Stimulated activated naive CD8-positive, alpha-beta T cell treated with anti-CD3 and anti-CD28 coated beads, Interleukin-15, amount 100 ng/mL, for 72 hours (primary cell): Measurements from ENCODE around the gene MBNL1.
A peak's percentile ranks its signal among the peaks of the same experiment; 100 is the strongest.

Experiments used
- ATAC-seq: fragments of 150-1000 bp; cut with Tn5 transposase; 2 replicates; pipeline ENCODE4 v1.10.0; 2021; ENCODE audit warnings: mild to moderate bottlenecking, moderate library complexity
- DNase-seq, 2 donors: peaks; one replicate each; pipeline ENCODE4 v3.0.0; 2021 to 2022
- H3K27ac Mint-ChIP-seq, 2 donors: one replicate each; pipeline ENCODE4 v1.8.0; 2022; ENCODE audit warnings: mild to moderate bottlenecking in 2 of 2, mixed read lengths in 2 of 2, moderate library complexity in 2 of 2
- H3K27me3 Mint-ChIP-seq: one replicate; pipeline ENCODE4 v1.8.0; 2022; ENCODE audit warnings: mixed read lengths
- H3K4me1 Mint-ChIP-seq: one replicate; pipeline ENCODE4 v1.8.0; 2022; ENCODE audit warnings: mild to moderate bottlenecking, mixed read lengths
- H3K4me3 Mint-ChIP-seq, 2 donors: one replicate each; pipeline ENCODE4 v1.8.0; 2022; ENCODE audit warnings: mild to moderate bottlenecking in 2 of 2, mixed read lengths in 2 of 2, moderate library complexity in 1 of 2
- H3K9me3 Mint-ChIP-seq, 2 donors: one replicate each; pipeline ENCODE4 v1.8.0; 2022; ENCODE audit warnings: mixed read lengths in 2 of 2

MBNL1 gene, protein sequence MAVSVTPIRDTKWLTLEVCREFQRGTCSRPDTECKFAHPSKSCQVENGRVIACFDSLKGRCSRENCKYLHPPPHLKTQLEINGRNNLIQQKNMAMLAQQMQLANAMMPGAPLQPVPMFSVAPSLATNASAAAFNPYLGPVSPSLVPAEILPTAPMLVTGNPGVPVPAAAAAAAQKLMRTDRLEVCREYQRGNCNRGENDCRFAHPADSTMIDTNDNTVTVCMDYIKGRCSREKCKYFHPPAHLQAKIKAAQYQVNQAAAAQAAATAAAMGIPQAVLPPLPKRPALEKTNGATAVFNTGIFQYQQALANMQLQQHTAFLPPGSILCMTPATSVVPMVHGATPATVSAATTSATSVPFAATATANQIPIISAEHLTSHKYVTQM

DNA sequence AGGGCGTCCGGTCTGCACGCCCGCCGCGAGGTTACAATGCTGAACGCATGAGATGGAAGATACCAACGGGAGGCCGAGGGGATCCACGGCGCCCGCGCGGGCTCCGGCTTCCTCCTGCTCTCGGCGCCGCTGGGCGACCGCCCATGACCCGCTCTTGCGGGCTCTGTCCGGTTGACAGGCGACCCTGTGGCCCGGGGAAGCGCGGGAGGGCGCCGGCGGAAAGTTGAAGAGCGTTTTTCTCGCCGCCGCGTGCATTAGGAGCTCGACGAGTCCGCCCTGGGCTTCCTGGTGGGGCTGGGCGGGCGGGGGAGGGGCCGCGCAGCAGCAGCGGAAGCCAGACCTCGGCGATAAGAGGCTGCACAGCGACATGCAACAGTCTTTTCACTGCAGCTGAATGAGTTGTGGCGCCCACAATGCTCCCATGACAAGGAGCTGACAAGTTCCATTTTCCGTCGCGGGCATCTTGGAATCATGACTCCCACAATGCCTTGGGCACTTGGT lies at the start of gene MBNL1:
Gene MBNL1, plus strand, starts transcription at position 375 of the 501 bp plus-strand sequence. CDS start 31,265 bp downstream, outside the sequence.
- peak; percentile 81 for ATAC-seq
- peak; percentile 86 to 92 for DNase-seq

DNA sequence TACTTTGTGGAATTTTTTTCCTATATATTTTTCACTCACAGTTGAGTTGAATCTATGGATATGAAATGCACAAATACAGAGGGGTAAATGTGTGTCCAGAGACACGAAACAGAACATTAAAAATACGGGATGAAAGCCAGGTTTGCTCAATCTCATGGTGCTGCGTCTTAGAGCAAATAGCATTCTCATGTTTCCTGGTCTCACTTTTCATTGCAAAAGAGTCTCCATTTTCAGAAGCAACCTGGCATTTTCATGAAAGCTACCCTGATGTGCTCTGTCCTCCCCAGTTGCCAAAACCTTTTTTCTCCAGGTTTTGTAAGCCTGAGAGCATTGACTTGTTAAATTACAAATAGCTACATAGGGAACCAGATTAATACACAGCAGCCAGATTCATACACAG lies 49.5 kb upstream of the MBNL1 start:
- Mint-ChIP-seq H3K27me3 (no peaks in the 10 kb centered on the region), H3K9me3 (no peaks in the 10 kb centered on the region), H3K27ac (peak overlapping the region in 1 of 2 donors; percentile 78), H3K4me3 (peak overlapping the region; percentile 14 to 82), H3K4me1 (peaks cover 68% of the 10 kb centered on the region)
- DNase-seq (no peak), ATAC-seq (no peak)

More for the DNA sequence above, at the start of gene MBNL1:
- Mint-ChIP-seq H3K4me3 (peak within 1 kb of the TSS; percentile 84 to 92), H3K4me1 (peaks cover 39% of the 10 kb centered on the region), H3K27ac (peak within 1 kb of the TSS; percentile 98 to 99), H3K27me3 (no peaks in the 10 kb centered on the region), H3K9me3 (peaks cover 0 to 7% of the 10 kb centered on the region in 2 donors)

DNA sequence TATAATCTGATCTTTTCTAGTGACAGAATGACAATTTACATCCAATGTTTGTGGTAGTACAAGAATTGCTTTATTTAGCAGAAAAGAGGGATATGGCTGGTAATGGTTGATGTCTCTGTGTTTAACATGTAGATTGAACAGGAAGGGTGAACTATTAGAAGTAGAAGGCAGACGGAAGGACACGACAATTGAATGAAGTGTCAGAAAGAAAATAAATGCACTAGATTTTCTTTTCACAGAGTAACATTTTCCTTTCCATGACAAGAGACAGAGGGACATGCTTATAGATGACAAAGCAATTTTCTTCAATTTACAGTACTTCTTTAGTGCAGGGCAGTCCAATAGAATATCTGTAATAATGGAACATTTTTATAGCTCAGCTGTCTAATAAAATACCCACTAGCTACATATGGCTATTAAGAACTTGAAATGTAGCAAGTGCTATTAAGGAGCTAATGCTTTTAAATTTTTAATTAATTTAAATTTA lies 48.9 kb upstream of the MBNL1 start:
- Mint-ChIP-seq H3K4me3 (peak overlapping the region; percentile 45 to 82), H3K27me3 (no peaks in the 10 kb centered on the region), H3K9me3 (no peaks in the 10 kb centered on the region), H3K4me1 (peaks cover 65% of the 10 kb centered on the region), H3K27ac (peak overlapping the region in 1 of 2 donors; percentile 2)
- ATAC-seq = no peak
- DNase-seq = no peak

GRCh38 chr3:152222327-152222726 lies 46.4 kb upstream of the MBNL1 start:
- H3K9me3 Mint-ChIP-seq = no peaks in the 10 kb centered on the region
- H3K4me3 Mint-ChIP-seq = peak overlapping the region; percentile 51 to 82
- H3K4me1 Mint-ChIP-seq = peaks cover 78% of the 10 kb centered on the region
- H3K27ac Mint-ChIP-seq = peak overlapping the region; percentile 74 to 92
- DNase-seq (no peak), ATAC-seq (peak; percentile 78)
- H3K27me3 Mint-ChIP-seq = no peaks in the 10 kb centered on the region

GRCh38 chr3:152225201-152225600 lies 43.5 kb upstream of the MBNL1 start:
- Mint-ChIP-seq H3K27ac (peak overlapping the region in 1 of 2 donors; percentile 3), H3K4me3 (peak overlapping the region; percentile 21 to 51), H3K27me3 (no peaks in the 10 kb centered on the region), H3K9me3 (no peaks in the 10 kb centered on the region), H3K4me1 (peaks cover 75% of the 10 kb centered on the region)
- no peak for DNase-seq
- no peak for ATAC-seq

DNA sequence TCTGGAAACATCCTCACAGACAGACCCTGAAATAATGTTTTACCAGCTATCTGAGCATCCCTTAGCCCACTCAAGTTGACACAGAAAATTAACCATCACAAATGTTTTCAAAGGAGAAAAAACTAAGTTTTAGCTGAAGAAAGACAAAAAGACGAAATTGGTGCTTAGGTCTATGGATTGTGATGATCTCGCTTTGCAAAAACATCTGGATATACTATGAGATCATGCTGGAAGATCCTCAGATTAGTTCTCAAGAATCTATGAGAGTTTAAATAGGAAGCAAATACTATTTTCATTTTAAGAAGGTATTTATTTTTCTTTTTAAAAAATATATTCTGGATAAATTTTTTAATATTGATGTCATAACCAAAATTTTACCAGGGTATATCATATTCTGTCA lies 42.6 kb upstream of the MBNL1 start:
- DNase-seq (no peak), ATAC-seq (no peak)
- peaks cover 78% of the 10 kb centered on the region for H3K4me1 Mint-ChIP-seq
- H3K27me3 Mint-ChIP-seq = no peaks in the 10 kb centered on the region
- no peak overlapping the region for H3K27ac Mint-ChIP-seq
- no peaks in the 10 kb centered on the region for H3K9me3 Mint-ChIP-seq
- H3K4me3 Mint-ChIP-seq = no peak overlapping the region

DNA sequence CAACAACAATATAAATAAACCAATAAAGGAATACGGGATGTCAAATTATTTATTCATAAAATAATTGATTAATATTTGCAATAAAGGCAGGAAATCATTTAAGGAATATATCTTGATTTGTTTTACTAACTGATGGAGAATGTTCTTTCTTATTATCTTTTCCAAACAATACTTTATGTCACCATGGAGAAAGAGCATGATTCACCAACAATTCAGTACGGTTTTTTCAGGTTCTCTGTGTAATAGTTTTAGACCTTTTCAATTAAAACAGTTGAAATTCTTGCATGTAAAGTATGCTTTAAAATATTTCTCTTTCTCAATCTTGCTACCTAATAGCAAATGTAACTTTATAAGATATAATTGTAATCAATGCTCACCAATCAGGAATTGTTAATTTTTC lies 41.7 kb upstream of the MBNL1 start:
- ATAC-seq = no peak
- DNase-seq = no peak
- no peaks in the 10 kb centered on the region for H3K9me3 Mint-ChIP-seq
- no peak overlapping the region for H3K4me3 Mint-ChIP-seq
- H3K27ac Mint-ChIP-seq = no peak overlapping the region
- peaks cover 78% of the 10 kb centered on the region for H3K4me1 Mint-ChIP-seq
- no peaks in the 10 kb centered on the region for H3K27me3 Mint-ChIP-seq

DNA sequence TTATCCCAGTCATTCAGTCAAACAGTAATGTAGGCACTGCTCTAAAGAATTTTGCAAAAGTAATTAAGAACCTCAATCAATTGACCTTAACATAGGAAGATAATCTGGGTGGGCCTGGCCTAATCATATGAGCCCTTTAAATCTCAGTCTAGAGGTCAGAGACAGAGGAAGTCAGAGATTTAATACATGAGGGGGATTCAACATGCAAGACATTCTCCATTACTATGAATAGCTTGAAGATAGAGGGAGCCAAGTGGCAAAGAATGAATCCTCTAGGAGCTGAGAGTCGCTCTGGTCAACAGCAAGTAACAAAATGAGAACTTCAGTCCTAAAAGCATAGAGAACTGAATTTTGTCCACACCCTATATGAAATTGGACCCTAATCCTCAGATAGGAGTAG lies 39.0 kb upstream of the MBNL1 start:
- no peak for ATAC-seq
- Mint-ChIP-seq H3K9me3 (no peaks in the 10 kb centered on the region), H3K4me3 (no peak overlapping the region), H3K4me1 (peaks cover 78% of the 10 kb centered on the region), H3K27me3 (no peaks in the 10 kb centered on the region), H3K27ac (no peak overlapping the region)
- DNase-seq = no peak

GRCh38 chr3:152230370-152230769 lies 38.4 kb upstream of the MBNL1 start:
- DNase-seq (no peak), ATAC-seq (no peak)
- Mint-ChIP-seq H3K9me3 (no peaks in the 10 kb centered on the region), H3K27ac (no peak overlapping the region), H3K4me3 (peak overlapping the region; percentile 37 to 58), H3K27me3 (no peaks in the 10 kb centered on the region), H3K4me1 (peaks cover 79% of the 10 kb centered on the region)

GRCh38 chr3:152232001-152232400 lies 36.7 kb upstream of the MBNL1 start:
- Mint-ChIP-seq H3K4me3 (peak overlapping the region in 1 of 2 donors; percentile 36), H3K4me1 (peaks cover 83% of the 10 kb centered on the region), H3K9me3 (no peaks in the 10 kb centered on the region), H3K27ac (peak overlapping the region; percentile 5 to 75), H3K27me3 (no peaks in the 10 kb centered on the region)
- no peak for DNase-seq
- ATAC-seq = no peak

- H3K4me1 Mint-ChIP-seq = peaks cover 90% of the 10 kb centered on the region
Observed at GRCh38 chr3:152232679-152233078, 36.0 kb upstream of the MBNL1 start.

DNA sequence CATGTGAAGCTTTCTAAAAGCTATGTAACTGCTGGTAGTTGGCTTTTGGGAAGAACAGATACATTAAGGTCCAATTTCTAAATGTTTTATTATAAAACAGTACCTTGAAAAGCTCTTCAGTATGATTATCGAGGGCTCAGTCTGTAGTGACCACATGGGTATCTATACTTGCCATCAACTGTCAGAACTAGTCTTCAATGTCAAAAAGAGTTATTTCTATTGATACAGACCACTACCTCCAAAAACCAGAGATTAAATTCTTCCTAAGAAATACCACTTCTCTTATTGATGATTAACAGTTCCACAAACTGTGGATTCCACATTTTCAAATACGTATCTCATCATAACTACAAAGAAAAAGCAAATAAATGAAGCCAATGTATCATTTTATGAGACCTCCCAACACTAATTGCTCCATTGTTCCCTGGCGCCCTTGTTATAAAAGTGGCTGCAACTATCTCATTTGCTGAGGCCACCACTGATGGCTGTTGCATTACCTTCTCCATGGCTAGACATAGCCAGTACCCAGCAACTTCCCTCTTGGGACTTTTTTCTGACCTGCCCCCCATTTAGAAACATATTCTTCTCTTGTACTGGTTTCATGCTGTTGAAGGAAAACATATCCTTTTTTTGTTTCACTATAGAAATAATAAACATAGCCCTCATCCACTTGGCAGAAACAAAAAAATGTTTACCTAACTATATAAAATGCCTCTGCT lies 33.9 kb upstream of the MBNL1 start:
- Mint-ChIP-seq H3K9me3 (peaks cover 0 to 6% of the 10 kb centered on the region in 2 donors), H3K27ac (peak overlapping the region; percentile 77 to 88), H3K4me1 (peaks cover 85% of the 10 kb centered on the region), H3K4me3 (peak overlapping the region; percentile 63 to 65), H3K27me3 (no peaks in the 10 kb centered on the region)
- no peak for ATAC-seq
- DNase-seq = no peak

More at GRCh38 chr3:152232679-152233078, 36.0 kb upstream of the MBNL1 start:
- Mint-ChIP-seq H3K4me3 (peak overlapping the region; percentile 36 to 42), H3K9me3 (peaks cover 0 to 3% of the 10 kb centered on the region in 2 donors), H3K27me3 (no peaks in the 10 kb centered on the region), H3K27ac (peak overlapping the region; percentile 59 to 77)
- peak; percentile 73 for ATAC-seq
- no peak for DNase-seq

GRCh38 chr3:152235709-152236298 lies 32.9 kb upstream of the MBNL1 start:
- no peaks in the 10 kb centered on the region for H3K27me3 Mint-ChIP-seq
- H3K4me3 Mint-ChIP-seq = peak overlapping the region; percentile 35 to 57
- no peak for ATAC-seq
- peaks cover 0 to 6% of the 10 kb centered on the region in 2 donors for H3K9me3 Mint-ChIP-seq
- peak overlapping the region in 1 of 2 donors; percentile 68 for H3K27ac Mint-ChIP-seq
- no peak for DNase-seq
- H3K4me1 Mint-ChIP-seq = peaks cover 86% of the 10 kb centered on the region

- peaks cover 0 to 6% of the 10 kb centered on the region in 2 donors for H3K9me3 Mint-ChIP-seq
- DNase-seq = no peak
- peak; percentile 23 for ATAC-seq
- peak overlapping the region; percentile 62 to 72 for H3K4me3 Mint-ChIP-seq
- H3K4me1 Mint-ChIP-seq = peaks cover 86% of the 10 kb centered on the region
- H3K27ac Mint-ChIP-seq = peak overlapping the region; percentile 91 to 94
- H3K27me3 Mint-ChIP-seq = no peaks in the 10 kb centered on the region
Observed at GRCh38 chr3:152236716-152237115, 32.0 kb upstream of the MBNL1 start.
